NCI-H524 treated with DMSO at 0.1 percent for 48 hours (cell line): Measurements from ENCODE around the gene MS4A3.
"Not testable (repeated sequence)": the region's sequence is repeated elsewhere in the genome, so short reads cannot be mapped to it uniquely, and the experiment has no call there.

Source experiments
- DNase-seq: peaks from one replicate; lab custom pipeline; 2025; lab: John Stamatoyannopoulos, UW

MS4A3 gene

GRCh38 chr11:60095477-60096120 is 39.1 kb downstream of the MS4A3 start:
- DNase-seq = no peak

- DNase-seq = no peak
Measured at GRCh38 chr11:60097189-60097588, 40.7 kb downstream of the MS4A3 start.

GRCh38 chr11:60098508-60098907 is 42.0 kb downstream of the MS4A3 start:
- no peak for DNase-seq

- DNase-seq = no peak
Measured at GRCh38 chr11:60100516-60100915, 44.1 kb downstream of the MS4A3 start.

GRCh38 chr11:60101368-60101767 is 44.9 kb downstream of the MS4A3 start:
- DNase-seq = not testable (repeated sequence)

GRCh38 chr11:60104471-60105115 is 48.1 kb downstream of the MS4A3 start:
- not testable (repeated sequence) for DNase-seq

- DNase-seq = not testable (repeated sequence)
Measured at GRCh38 chr11:60108631-60109030, 52.2 kb downstream of the MS4A3 start.

- DNase-seq = no peak
Measured at GRCh38 chr11:60111793-60112192, 55.3 kb downstream of the MS4A3 start.

GRCh38 chr11:60116996-60117790 is 60.7 kb downstream of the MS4A3 start:
- DNase-seq = no peak

- no peak for DNase-seq
Measured at GRCh38 chr11:60118338-60118737, 61.9 kb downstream of the MS4A3 start.

GRCh38 chr11:60119710-60120109 is 63.2 kb downstream of the MS4A3 start:
- DNase-seq = no peak
